Erythroblast (primary cell): Measurements from ENCODE around the gene LAMB4.
"Not testable (repeated sequence)": the region's sequence is repeated elsewhere in the genome, so short reads cannot be mapped to it uniquely, and the experiment has no call there.

Experiments
- DNase-seq, 2 experiments: peaks; one replicate each; lab custom pipeline; 2025; lab: John Stamatoyannopoulos, UW
- GATA1 ChIP-seq: IDR thresholded peaks from 2 replicates; pipeline ENCODE4 v1.6.1; 2011; ENCODE audit warnings: low read depth, mild to moderate bottlenecking, control low read depth, low read length, moderate library complexity
- POLR2A ChIP-seq: IDR thresholded peaks from 2 replicates; pipeline ENCODE4 v1.6.1; 2011; ENCODE audit warnings: mild to moderate bottlenecking, low read length

The LAMB4 gene

DNA sequence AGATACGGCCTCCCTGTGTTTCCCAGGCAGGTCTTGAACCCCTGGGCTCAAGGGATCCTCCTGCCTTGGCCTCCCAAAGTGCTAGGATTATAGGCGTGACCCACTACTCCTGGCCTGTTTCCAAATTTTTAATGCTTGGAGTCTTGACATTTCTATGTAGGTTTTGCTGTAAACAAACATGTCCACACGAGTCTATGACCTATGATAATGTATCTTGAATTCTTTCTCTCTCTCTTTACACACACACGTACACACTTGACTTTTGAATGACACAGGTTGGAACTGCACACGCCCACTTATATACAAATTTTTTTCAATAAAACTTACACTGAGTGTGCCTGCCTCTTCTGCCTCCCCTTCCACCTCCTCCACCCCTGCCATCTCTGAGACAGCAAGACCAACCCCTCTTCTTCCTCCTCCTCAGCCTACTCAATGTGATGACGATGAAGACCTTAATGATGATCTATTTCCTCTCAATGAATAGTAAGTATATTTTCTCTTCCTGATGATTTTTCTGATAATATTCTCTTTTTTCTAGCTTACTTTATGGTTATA lies 83.1 kb downstream of the LAMB4 start:
- TF ChIP-seq GATA1 = no peak
- no peak for TF ChIP-seq POLR2A
- no peak for DNase-seq

DNA sequence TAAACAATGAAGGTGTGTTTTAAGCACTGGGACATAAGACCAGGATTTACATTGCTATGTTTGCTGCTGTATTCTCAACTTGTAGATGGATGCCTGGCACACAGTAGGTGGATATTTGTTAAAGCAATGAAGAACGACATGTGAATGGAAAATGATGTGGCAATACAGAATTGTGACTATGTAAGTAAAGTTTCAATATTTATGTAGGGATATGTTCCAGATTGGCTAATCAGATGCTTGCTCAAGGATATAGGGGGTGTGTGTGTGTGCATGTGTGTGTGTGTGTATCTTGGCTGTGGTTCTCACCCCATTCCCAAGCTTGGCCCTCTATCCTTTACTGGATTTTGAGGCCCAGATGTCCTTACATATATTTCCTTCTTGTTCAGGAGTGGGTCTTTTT lies 84.5 kb downstream of the LAMB4 start:
- DNase-seq = no peak
- TF ChIP-seq POLR2A (no peak), GATA1 (no peak)

DNA sequence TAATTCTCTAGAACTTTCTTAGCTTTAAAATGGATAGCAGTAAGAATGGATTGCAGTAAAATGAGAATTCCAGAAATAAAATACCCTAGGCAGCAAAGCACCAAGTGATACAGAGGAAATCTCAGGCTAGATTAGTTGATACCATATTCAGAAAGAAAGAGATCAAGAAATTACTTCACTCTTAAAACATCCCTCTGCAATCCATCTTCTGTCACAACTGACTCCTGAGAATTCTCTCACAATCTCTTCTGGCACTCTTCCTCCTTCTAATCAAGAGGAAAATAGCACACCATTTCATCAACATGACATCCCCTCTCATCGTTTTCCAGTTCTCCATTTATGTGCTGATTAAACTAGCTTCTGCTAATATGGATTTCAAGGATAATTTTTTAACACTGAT lies 85.0 kb downstream of the LAMB4 start:
- no peak for TF ChIP-seq POLR2A
- no peak for TF ChIP-seq GATA1
- no peak for DNase-seq

DNA sequence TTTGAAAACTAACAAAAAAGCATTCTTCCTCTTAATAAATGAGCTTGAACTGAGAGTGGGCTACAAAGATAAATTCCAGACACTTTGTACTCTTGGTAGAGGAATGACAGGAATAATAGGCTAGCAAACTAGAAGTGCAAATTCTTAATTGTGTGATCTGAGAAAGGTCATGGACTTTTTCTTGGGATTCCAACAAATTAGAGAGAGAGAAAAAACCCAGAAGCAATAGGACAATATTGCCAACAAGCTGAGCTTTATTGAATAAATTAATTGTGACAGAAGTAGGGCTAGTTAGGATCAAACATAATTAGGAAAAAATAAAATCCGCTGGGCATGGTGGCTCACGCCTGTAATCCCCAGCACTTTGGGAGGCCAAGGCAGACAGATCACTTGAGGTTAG lies 85.8 kb downstream of the LAMB4 start:
- no peak for DNase-seq
- no peak for TF ChIP-seq POLR2A
- no peak for TF ChIP-seq GATA1

DNA sequence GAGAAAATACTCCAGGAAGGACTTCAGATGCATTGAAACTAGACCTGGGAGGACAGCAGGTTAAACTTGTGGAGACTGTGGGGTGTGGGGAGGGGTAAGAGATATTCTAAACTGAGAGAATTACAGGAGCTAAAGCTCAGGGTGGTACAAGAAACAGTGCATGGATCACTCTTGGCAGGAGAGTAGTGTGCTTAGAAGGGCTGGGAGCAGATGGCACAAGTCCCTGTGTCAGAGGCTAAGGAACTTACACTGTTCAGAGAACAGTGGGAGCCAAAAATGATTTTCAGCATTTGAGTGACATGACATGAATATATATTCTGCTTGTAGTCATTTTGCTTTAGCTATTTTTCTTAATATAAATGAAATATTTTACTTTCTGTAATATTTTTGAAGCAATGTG lies 91.2 kb downstream of the LAMB4 start:
- no peak for TF ChIP-seq POLR2A
- no peak for DNase-seq

DNA sequence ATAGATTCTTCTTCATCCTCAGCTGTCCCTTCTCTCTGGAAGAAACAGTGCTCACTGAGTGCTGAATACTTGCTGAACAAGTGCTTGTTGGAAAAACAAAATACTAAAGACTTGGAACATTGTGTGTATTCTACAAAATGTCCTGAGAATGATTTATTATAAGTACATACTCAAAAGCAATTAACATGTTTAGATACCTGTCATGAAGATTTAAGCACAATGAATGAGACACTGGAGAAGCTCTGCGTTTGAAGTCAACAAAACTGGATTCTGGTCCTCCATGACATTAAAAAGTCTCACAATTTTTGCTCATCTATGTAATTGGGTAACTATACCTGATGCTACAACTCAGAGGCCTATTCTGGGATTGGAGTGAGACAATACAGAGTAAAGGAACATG lies 92.4 kb downstream of the LAMB4 start:
- no peak for TF ChIP-seq GATA1
- TF ChIP-seq POLR2A = no peak

DNA sequence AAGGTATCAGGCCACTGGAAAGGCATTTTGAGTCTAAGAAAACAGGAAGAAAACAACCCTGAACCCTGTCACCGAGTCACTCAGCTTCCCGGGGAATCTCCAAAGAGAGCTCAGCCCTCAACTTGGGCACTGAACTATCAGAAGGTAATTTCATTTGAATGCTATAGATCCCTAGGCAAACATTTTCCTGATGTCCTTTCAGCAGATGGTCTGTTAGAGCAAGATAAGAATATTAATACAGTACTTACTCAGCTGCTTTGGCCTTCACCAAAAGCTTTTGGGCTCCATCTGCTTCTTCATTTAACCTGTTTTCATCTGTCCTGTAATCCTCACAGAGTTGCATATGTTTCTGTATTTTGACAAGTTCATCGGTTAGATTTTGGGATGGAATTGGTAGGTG lies 93.0 kb downstream of the LAMB4 start:
- no peak for DNase-seq
- TF ChIP-seq GATA1 (no peak), POLR2A (no peak)

More for the DNA sequence above, 92.4 kb downstream of the LAMB4 start:
- DNase-seq = no peak

DNA sequence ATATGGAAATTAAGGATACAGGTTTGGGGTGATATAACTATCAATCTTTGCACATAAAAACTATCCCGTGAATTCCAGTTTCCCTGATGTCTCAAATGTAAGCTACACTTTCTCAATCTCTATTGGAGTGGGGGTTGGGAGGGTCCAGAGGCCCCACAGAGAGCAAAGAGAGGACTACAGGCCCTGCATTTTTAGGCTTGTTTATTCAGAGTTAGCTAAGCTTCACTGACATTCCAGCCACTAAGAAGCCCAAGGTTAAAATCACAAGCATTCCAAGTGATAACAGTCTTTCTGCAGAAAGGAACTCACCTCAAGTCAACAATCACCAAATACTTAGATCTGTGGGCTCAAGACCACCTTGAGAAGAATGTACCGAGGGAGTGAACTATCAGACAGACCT lies 95.6 kb downstream of the LAMB4 start:
- no peak for DNase-seq
- TF ChIP-seq GATA1 (no peak), POLR2A (no peak)

DNA sequence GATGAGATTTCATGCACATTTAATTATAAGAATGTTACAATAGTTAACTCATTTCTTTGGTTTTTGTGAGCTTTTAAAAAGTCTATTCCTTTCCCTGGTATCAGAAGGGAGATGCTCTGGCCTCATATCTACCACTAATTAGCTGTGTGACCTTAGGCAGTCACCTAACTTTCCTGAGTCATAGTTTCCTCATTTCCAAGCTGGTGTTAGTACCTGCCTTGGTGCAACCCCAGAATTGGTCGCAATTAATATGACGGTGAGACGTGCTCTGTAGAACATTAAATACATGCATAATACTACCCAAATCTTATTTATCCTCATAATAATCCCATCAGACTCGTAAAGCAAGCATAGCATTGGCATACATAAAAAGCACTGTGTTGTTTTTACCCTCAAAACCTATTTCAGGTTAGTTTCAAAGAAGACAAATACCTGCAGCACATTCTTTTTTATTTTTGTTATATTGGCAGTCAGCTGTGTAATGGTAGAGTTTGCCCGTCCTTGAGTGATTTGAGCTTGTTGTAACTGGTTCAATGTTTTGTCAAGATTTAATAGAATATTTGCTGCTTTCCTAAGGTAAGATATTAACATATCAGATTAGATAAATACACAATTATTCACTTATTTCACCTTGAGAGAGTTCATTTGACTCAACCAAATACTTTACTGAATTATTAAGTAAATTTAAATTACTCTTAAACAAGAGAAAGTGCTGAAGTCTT lies 96.2 kb downstream of the LAMB4 start:
- TF ChIP-seq POLR2A (no peak), GATA1 (no peak)

DNA sequence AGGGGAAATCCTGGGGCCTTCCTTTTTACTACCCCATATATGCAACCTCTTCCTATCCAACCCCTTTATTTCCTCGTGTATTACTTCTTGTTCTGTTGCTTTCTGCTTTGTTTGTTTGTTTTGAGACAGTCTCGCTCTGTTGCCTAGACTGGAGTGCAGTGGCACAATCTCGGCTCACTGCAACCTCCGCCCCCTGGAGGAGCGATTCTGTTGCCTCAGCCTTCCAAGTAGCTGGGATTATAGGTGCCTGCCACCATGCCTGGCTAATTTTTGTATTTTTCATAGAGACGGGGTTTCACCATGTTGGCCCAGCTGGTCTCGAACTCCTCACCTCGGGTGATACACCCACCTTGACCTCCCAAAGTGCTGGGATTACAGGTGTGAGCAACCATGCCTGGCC lies 96.9 kb downstream of the LAMB4 start:
- DNase-seq = not testable (repeated sequence)

More for the DNA sequence above, 96.2 kb downstream of the LAMB4 start:
- no peak for DNase-seq

DNA sequence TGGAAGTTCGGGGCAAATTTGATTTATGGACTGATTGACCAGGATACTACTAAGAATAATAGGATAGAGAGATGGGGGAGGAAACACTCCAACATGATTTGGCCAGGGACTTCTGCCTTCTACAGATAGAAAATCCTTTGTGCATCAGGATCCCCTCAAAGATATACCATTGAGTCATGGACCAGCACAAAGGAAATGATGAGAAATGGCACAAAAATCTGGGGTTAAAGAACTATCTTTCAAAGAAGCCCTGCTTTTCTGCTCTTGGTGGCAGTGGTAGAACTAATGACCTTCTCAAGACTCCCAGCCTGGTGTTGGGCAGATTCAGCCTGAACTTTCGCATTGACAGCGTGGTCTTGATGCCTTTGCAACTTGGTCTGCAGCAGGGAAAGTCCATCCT lies 99.6 kb downstream of the LAMB4 start:
- DNase-seq = no peak
- TF ChIP-seq GATA1 (no peak), POLR2A (no peak)

DNA sequence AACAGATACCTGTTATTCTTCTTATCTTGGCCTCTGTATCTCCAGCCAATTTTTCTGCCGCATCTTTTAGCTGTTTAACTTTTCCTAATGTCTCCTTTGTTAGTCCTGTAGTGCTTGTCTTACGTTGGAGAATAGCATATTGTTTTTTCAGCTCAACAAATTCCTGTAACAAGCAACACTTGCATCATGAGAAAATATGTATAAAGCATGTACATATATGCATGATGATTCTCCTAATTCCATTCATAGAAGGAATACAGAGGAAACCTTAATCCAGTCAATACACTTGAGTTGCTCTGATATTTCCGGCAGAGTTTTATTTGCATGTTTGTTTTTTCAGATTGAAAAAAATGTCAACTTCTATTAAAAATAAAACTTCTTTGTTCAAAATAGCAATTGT lies 101.1 kb downstream of the LAMB4 start:
- DNase-seq = no peak
- TF ChIP-seq GATA1 (no peak), POLR2A (no peak)

DNA sequence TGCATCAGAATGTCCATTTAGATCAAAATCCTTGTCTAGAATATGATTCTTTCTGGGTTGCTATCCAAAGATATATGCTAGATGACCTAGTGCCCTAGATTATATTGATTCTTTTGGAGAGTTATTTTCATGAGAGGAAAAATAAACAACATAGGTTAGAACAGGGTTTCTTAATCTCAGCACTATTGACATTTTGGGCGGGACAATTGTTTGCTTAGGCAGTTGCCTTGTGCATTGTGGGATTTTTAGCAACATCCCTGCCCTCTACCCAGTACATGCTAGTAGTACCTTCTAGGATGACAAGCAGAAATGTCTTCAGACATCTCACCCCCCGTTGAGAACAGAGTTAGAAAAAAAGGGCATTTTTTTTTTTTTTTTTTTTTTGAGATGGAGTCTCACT lies 102.0 kb downstream of the LAMB4 start:
- TF ChIP-seq POLR2A (no peak), GATA1 (no peak)

DNA sequence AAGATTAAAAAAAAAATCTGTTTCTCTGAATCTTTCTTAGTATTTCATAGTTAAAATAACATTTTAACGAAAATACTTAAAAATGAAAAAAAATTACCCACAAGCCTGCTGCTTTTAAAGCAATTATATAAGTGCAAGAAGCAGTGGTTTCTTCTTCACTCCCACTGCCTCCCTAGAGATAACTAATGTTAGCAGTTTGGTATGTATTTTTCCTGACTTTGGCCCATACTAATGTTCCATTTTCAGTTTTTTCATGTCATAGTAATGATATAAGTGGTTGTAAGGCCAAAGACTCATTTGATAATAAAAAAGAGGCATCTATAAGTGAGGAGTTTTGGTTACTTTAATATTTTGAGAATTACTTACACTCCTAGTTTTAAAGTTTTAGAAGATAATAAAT lies 102.9 kb downstream of the LAMB4 start:
- DNase-seq = no peak
- TF ChIP-seq POLR2A = no peak
- TF ChIP-seq GATA1 = no peak

More for the DNA sequence above, 102.0 kb downstream of the LAMB4 start:
- DNase-seq = no peak

DNA sequence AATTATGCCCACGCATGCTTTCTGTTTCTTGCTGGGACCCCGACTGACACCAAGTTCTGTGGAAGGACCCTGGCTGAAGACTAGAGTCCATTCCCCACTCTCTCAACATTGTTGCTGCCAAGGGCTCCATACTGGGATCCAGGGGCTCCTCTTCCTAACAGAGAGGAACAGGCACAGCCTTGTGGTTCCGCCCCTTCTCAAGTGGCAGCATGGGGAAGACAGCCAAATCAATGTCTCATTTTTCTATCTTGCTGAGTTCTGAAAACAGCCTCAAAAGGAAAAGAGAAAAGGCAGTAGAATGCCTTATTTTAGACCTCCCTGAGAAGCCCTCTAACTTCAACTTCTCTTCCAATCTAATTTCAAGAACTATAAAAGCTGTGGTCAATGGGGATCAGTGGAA lies 103.5 kb downstream of the LAMB4 start:
- DNase-seq = no peak
- TF ChIP-seq GATA1 (no peak), POLR2A (no peak)
